HepG2 (cell line): ENCODE data around the gene C12orf56. TPM values are rescaled to one million over a fixed set of nuclear protein-coding genes. Genes with fewer than 3 reads are reported as not detected.

Experiments
- ATAC-seq: fragments of 200-7000 bp; cut with Tn5 transposase; 3 replicates; pipeline ENCODE4 v1.9.1; 2020; ENCODE audit warnings: mild to moderate bottlenecking, moderate library complexity
- BruUV-seq: library from RNA; stranded (reverse); fragments of 400-500 nt; replicated peaks from 2 replicates; lab custom pipeline; 2021; lab: Mats Ljungman, UMichigan
- CTCF ChIA-PET: fragments of 300-600 bp; formaldehyde crosslinking; extraction: SDS; loops from one replicate; lab custom pipeline; 2021; ENCODE audit warnings: low total read pairs, inconsistent platforms, low intra/inter-chr PET ratio; lab: Yijun Ruan, JAX
- POLR2A ChIA-PET: fragments of 350-600 bp; sonication (Branson Sonifier 250); formaldehyde crosslinking; loops from one replicate; lab custom pipeline; 2020; ENCODE audit warnings: antibody characterized with exemption, inconsistent platforms; lab: Yijun Ruan, JAX
- DNase-seq: peaks from one replicate; pipeline ENCODE4 v3.0.0-alpha.2; 2015; ENCODE audit warnings: low spot score
- FAIRE-seq: peaks from 3 replicates; lab custom pipeline; 2011; peaks lifted over from hg19 to GRCh38; lab: Jason Lieb, UNC
- H2AFZ ChIP-seq: one replicate; pipeline ENCODE4 v1.6.1; 2011; ENCODE audit warnings: low read length, inconsistent platforms
- H3K27ac ChIP-seq: fragments of 300-600 bp; 3 replicates; pipeline ENCODE4 v1.8.0; 2011; ENCODE audit warnings: mixed run types, mild to moderate bottlenecking, mixed read lengths, low read length, inconsistent platforms; ENCODE audit not compliant: insufficient read depth; ENCODE audit errors: extremely low read length
- H3K27me3 ChIP-seq, 2 experiments: fragments of 200-600 bp in 1 of 2; 2 replicates in 1 of 2; 3 replicates in 1 of 2; pipeline versions ENCODE4 v1.6.0 to v1.8.0; 2011; ENCODE audit warnings: low read length in 2 of 2, mild to moderate bottlenecking in 2 of 2, moderate library complexity in 2 of 2, inconsistent platforms in 1 of 2; ENCODE audit not compliant: insufficient read depth in 2 of 2, control insufficient read depth in 1 of 2
- H3K36me3 ChIP-seq, 2 experiments: fragments of 200-600 bp in 1 of 2; replicated peaks in 1 of 2; 2 replicates in 1 of 2; 3 replicates in 1 of 2; pipeline versions ENCODE4 v1.5.1 to v1.8.0; 2011; ENCODE audit warnings: low read length in 2 of 2, inconsistent platforms in 1 of 2; ENCODE audit not compliant: insufficient read depth in 2 of 2, control insufficient read depth in 1 of 2
- H3K4me1 ChIP-seq: 2 replicates; pipeline ENCODE4 v1.5.1; 2012; ENCODE audit warnings: low read length, inconsistent platforms; ENCODE audit not compliant: insufficient read depth
- H3K4me2 ChIP-seq: 2 replicates; pipeline ENCODE4 v1.6.0; 2011; ENCODE audit warnings: low read depth, low read length, inconsistent platforms
- H3K4me3 ChIP-seq, 3 experiments: fragments of 200-600 bp in 1 of 3; sonication (generic), shearing (Covaris generic) in 1 of 3; replicated peaks in 1 of 3; 2 replicates each; pipeline ENCODE4 v1.5.1; 2011 to 2016; ENCODE audit warnings: low read length in 3 of 3, inconsistent platforms in 2 of 3, low read depth in 2 of 3, mild to moderate bottlenecking in 2 of 3, control low read depth in 1 of 3, mixed read lengths in 1 of 3; ENCODE audit not compliant: insufficient read depth in 1 of 3
- H3K79me2 ChIP-seq: one replicate; pipeline ENCODE4 v1.6.1; 2011; ENCODE audit warnings: low read length, inconsistent platforms; ENCODE audit not compliant: insufficient read depth
- H3K9ac ChIP-seq: 2 replicates; pipeline ENCODE4 v1.6.0; 2011; ENCODE audit warnings: mild to moderate bottlenecking, low read depth, low read length, inconsistent platforms; ENCODE audit not compliant: insufficient read depth
- H3K9me3 ChIP-seq: 2 replicates; pipeline ENCODE4 v1.5.1; 2012; ENCODE audit warnings: mild to moderate bottlenecking, low read length
- H4K20me1 ChIP-seq: 2 replicates; pipeline ENCODE4 v1.6.0; 2011; ENCODE audit warnings: inconsistent platforms, mild to moderate bottlenecking, low read length, moderate library complexity; ENCODE audit not compliant: insufficient read depth
- BHLHE40 ChIP-seq: IDR thresholded peaks from 2 replicates; pipeline ENCODE4 v1.6.1; 2011; ENCODE audit warnings: low read length, improper control_type of control experiment
- CTCF ChIP-seq: sonication (generic); formaldehyde crosslinking; IDR thresholded peaks from 2 replicates; pipeline ENCODE4 v1.5.0; 2020; ENCODE audit warnings: mild to moderate bottlenecking, missing genetic modification reagents, moderate library complexity
- DDIT3 ChIP-seq: sonication (generic); formaldehyde crosslinking; IDR thresholded peaks from 2 replicates; pipeline ENCODE4 v1.4.0; 2020; ENCODE audit warnings: mild to moderate bottlenecking, missing genetic modification reagents
- HHEX ChIP-seq: IDR thresholded peaks from 2 replicates; pipeline ENCODE4 v1.6.1; 2016; ENCODE audit warnings: control low read depth
- JUN ChIP-seq: sonication (generic); formaldehyde crosslinking; IDR thresholded peaks from 2 replicates; pipeline ENCODE4 v1.4.0; 2020; ENCODE audit warnings: mild to moderate bottlenecking, missing genetic modification reagents
- KLF16 ChIP-seq, 2 experiments: sonication (generic) in 1 of 2; formaldehyde crosslinking in 1 of 2; IDR thresholded peaks; 2 replicates each; pipeline versions ENCODE4 v1.6.1 to v1.8.0; 2016 to 2023; ENCODE audit warnings: missing genetic modification reagents in 2 of 2, missing compliant biosample characterization in 1 of 2
- MLLT10 ChIP-seq: sonication (generic); formaldehyde crosslinking; IDR thresholded peaks from 2 replicates; pipeline ENCODE4 v1.4.0; 2020; ENCODE audit warnings: missing genetic modification reagents
- NCOA5 ChIP-seq: sonication (generic); formaldehyde crosslinking; IDR thresholded peaks from 2 replicates; pipeline ENCODE4 v1.4.0; 2020; ENCODE audit warnings: missing genetic modification reagents
- PHF20 ChIP-seq: sonication (generic); formaldehyde crosslinking; IDR thresholded peaks from 2 replicates; pipeline ENCODE4 v1.5.0; 2020; ENCODE audit warnings: mild to moderate bottlenecking, missing genetic modification reagents
- TERF1 ChIP-seq: sonication (generic); formaldehyde crosslinking; IDR thresholded peaks from 2 replicates; pipeline ENCODE4 v1.8.0; 2022; ENCODE audit warnings: mild to moderate bottlenecking, missing genetic modification reagents, moderate library complexity
- TFDP2 ChIP-seq: sonication (generic); formaldehyde crosslinking; IDR thresholded peaks from 2 replicates; pipeline ENCODE4 v1.4.0; 2020; ENCODE audit warnings: missing genetic modification reagents
- ZNF446 ChIP-seq: sonication (generic); formaldehyde crosslinking; IDR thresholded peaks from 2 replicates; pipeline ENCODE4 v1.5.0; 2020; ENCODE audit warnings: mild to moderate bottlenecking, missing genetic modification reagents
- ZNF484 ChIP-seq: sonication (generic); formaldehyde crosslinking; IDR thresholded peaks from 2 replicates; pipeline ENCODE4 v1.5.1; 2020; ENCODE audit warnings: mild to moderate bottlenecking, low read depth, missing genetic modification reagents, borderline replicate concordance
- ZNF580 ChIP-seq: IDR thresholded peaks from 2 replicates; pipeline ENCODE4 v1.6.1; 2016; ENCODE audit warnings: low read depth, borderline replicate concordance
- ZNF792 ChIP-seq: IDR thresholded peaks from 2 replicates; pipeline ENCODE4 v1.6.1; 2016
- WGBS: methylation state at CpG from one replicate; pipeline ENCODE4 v1.1.6; 2017; ENCODE audit warnings: low lambda C conversion rate; 5-methylcytosine and 5-hydroxymethylcytosine counted together
- in situ Hi-C: cut with HindIII; loops from 2 replicates; pipeline ENCODE4 v1.10.0; 2017; ENCODE audit warnings: low pct_unique_long_range_greater_than_20kb; ENCODE audit not compliant: extremely low pct_ligation_motif_present
- intact Hi-C: fragments of 100-400 bp; cut with micrococcal nuclease; formaldehyde crosslinking; loops from one replicate; pipeline ENCODE4 v1.10.0; 2022; ENCODE audit not compliant: unreplicated experiment
- polyA plus RNA-seq, 8 experiments: library from polyadenylated mRNA; depleted of rRNA in 3 of 8; stranded (reverse) in 7 of 8; unstranded in 1 of 8; fragments of >200 nt; fragmentation: Illumina TruSeq in 4 of 8; extraction: Trizol in 4 of 8; gene quantifications; 2 replicates each; pipeline versions ENCODE4 v1.2.1 to v1.2.3, GENCODE V29; 2011 to 2016; ENCODE audit warnings: low read depth in 4 of 8, missing spikeins in 1 of 8, mixed read lengths in 1 of 8; ENCODE audit not compliant: insufficient read depth in 1 of 8
- total RNA-seq, 5 experiments: library from RNA; depleted of rRNA; stranded (reverse); fragments of >200 nt; fragmentation: Illumina TruSeq; extraction: Trizol; gene quantifications; 2 replicates each; pipeline ENCODE4 v1.2.3, GENCODE V29; 2016; ENCODE audit warnings: low read depth in 1 of 5

Gene C12orf56
- total and polyA plus RNA-seq, 2 of the 13 experiments (the other 11 are each of a cell fraction or from before 2014, with no cell fraction given): 0.07 TPM; not detected in 1

- peaks cover under 1% of the 10 kb centered on the region; the same call in 1 of the 2 replicates for H3K4me1 ChIP-seq
- in situ Hi-C loops: no loop called here
- no peak overlapping the region for H2AFZ ChIP-seq
- BruUV-seq: no TSS peak
- FAIRE-seq (no peak), DNase-seq (no peak), ATAC-seq (no peak)
- no peak for TF ChIP-seq KLF16 (CRISPR knock-in tag; IDR thresholded peaks at IDR 0.05)
- no peak for TF ChIP-seq TERF1 (CRISPR knock-in tag)
- no peak for TF ChIP-seq NCOA5
- no peak for TF ChIP-seq ZNF792 (CRISPR knock-in tag)
- no peak for TF ChIP-seq TFDP2 (CRISPR knock-in tag)
- no peak for TF ChIP-seq ZNF580 (CRISPR knock-in tag)
- no peak for TF ChIP-seq JUN (CRISPR knock-in tag)
- no peak for TF ChIP-seq ZNF484 (CRISPR knock-in tag)
- no peak for TF ChIP-seq PHF20 (CRISPR knock-in tag)
- no peak for TF ChIP-seq DDIT3 (CRISPR knock-in tag)
- no peak for TF ChIP-seq HHEX (CRISPR knock-in tag)
- no peak for TF ChIP-seq ZNF446 (CRISPR knock-in tag)
- TF ChIP-seq CTCF (CRISPR knock-in tag): no peak
- TF ChIP-seq MLLT10 (CRISPR knock-in tag): no peak
- TF ChIP-seq BHLHE40: no peak
- no peaks in the 10 kb centered on the region for H4K20me1 ChIP-seq
- H3K4me3 ChIP-seq: no peak overlapping the region
- intact Hi-C loops: no loop called here
- WGBS: 91% methylated on average over 3 of the region's 3 CpGs
- ChIA-PET POLR2A (no interaction called here), CTCF (no interaction called here)
- H3K9ac ChIP-seq: no peak overlapping the region
- H3K79me2 ChIP-seq: no peaks in the 10 kb centered on the region
- no peak overlapping the region for H3K4me2 ChIP-seq
- H3K27ac ChIP-seq: no peak overlapping the region
- H3K9me3 ChIP-seq: peaks cover 7% of the 10 kb centered on the region
- H3K27me3 ChIP-seq: peaks cover 0 to 7% of the 10 kb centered on the region in 2 experiments; a peak in 3 of 5 replicates
- no peaks in the 10 kb centered on the region for H3K36me3 ChIP-seq
These were observed 5.5 kb downstream of the C12orf56 start for GRCh38 chr12:64385019-64385418.
